Measurements from ENCODE around the gene FANCE.

DNA sequence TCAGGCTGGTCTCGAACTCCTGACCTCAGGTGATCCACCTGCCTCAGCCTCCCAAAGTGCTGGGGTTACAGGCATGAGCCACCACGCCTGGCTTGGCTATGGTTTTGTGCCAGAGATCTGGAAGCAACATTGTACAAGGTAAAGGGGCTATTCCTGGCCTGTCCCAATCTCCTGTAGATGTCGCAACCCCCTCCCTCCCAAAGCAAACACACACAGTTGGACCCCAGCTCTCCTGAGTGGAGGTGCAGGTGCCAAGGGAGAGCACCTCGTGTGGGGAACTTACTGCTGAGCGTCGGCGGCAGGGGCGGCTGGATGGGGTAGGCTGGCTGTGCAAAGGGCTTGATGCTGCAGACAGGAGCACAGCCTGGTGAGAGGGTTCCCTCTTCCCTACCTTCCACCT is 24.9 kb downstream of the FANCE start:
- TF ChIP-seq EZH2 (IDR thresholded peaks at IDR 0.05; ENCODE audit: low read depth): no peak
- TF ChIP-seq, protein P1, sequence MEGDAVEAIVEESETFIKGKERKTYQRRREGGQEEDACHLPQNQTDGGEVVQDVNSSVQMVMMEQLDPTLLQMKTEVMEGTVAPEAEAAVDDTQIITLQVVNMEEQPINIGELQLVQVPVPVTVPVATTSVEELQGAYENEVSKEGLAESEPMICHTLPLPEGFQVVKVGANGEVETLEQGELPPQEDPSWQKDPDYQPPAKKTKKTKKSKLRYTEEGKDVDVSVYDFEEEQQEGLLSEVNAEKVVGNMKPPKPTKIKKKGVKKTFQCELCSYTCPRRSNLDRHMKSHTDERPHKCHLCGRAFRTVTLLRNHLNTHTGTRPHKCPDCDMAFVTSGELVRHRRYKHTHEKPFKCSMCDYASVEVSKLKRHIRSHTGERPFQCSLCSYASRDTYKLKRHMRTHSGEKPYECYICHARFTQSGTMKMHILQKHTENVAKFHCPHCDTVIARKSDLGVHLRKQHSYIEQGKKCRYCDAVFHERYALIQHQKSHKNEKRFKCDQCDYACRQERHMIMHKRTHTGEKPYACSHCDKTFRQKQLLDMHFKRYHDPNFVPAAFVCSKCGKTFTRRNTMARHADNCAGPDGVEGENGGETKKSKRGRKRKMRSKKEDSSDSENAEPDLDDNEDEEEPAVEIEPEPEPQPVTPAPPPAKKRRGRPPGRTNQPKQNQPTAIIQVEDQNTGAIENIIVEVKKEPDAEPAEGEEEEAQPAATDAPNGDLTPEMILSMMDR (conservative IDR thresholded peaks at IDR 0.05): no peak
